ENCODE results near the gene PHF20. TPM values are rescaled to one million over a fixed set of nuclear protein-coding genes. Genes with fewer than 3 reads are reported as not detected.
A peak's percentile ranks its signal among the peaks of the same experiment; 100 is the strongest.

The PHF20 gene
- total and polyA plus RNA-seq, 2 of the 8 experiments (the other 6 are each of a cell fraction or from before 2014, with no cell fraction given), result 25.6 to 70.1 TPM

GRCh38 chr20:35771689-35772562 is at the start of gene PHF20 (continued):
- TF ChIP-seq TBP (IDR thresholded peaks at IDR 0.05; ENCODE audit: low read depth, low read length) (peak; percentile 61; the same call in 1 of the 2 replicates), SP4 (IDR thresholded peaks at IDR 0.05; ENCODE audit: low read length) (0 out of 2 replicates have a peak, but pooled peaks have one; percentile 74), ASH2L (IDR thresholded peaks at IDR 0.05; ENCODE audit: low read length) (no peak), KDM5A (IDR thresholded peaks at IDR 0.05; ENCODE audit: low read length) (no peak), SRF (IDR thresholded peaks at IDR 0.05; ENCODE audit: low read depth, low read length) (no peak), NANOG (IDR thresholded peaks at IDR 0.05; ENCODE audit: insufficient read depth, low read depth, low read length, poor library complexity, severe bottlenecking) (no peak), RBBP5 (IDR thresholded peaks at IDR 0.05; ENCODE audit: borderline replicate concordance, low read depth, low read length) (no peak), CBX8 (IDR thresholded peaks at IDR 0.05; ENCODE audit: borderline replicate concordance, low read depth, low read length) (no peak), USF2 (IDR thresholded peaks at IDR 0.05; ENCODE audit: low read length) (peak; percentile 90), SP1 (IDR thresholded peaks at IDR 0.05; ENCODE audit: low read depth, low read length) (peak; percentile 92), PHF8 (conservative IDR thresholded peaks at IDR 0.05; ENCODE audit: low read depth, low read length) (peak; percentile 71; the same call in 1 of the 2 replicates), E2F6 (IDR thresholded peaks at IDR 0.05) (peak; percentile 100), GABPA (IDR thresholded peaks at IDR 0.05; ENCODE audit: borderline replicate concordance, insufficient read depth, low read length) (no peak), SP2 (IDR thresholded peaks at IDR 0.05; ENCODE audit: low read length) (peak; percentile 72), YY1 (IDR thresholded peaks at IDR 0.05; ENCODE audit: low read depth, low read length) (no peak), ATF3 (IDR thresholded peaks at IDR 0.05; ENCODE audit: insufficient read depth, low read depth, low read length) (0 out of 2 replicates have a peak, but pooled peaks have one; percentile 36), JUN (IDR thresholded peaks at IDR 0.05; ENCODE audit: low read depth, low read length) (no peak), FOSL1 (IDR thresholded peaks at IDR 0.05; ENCODE audit: insufficient read depth, low read depth, low read length) (no peak), CEBPB (IDR thresholded peaks at IDR 0.05; ENCODE audit: low read depth, low read length) (no peak), HDAC6 (IDR thresholded peaks at IDR 0.05; ENCODE audit: low read depth, low read length) (no peak), MAFK (IDR thresholded peaks at IDR 0.05; ENCODE audit: low read depth, low read length) (no peak), GTF2F1 (IDR thresholded peaks at IDR 0.05; ENCODE audit: borderline replicate concordance, low read depth, low read length) (no peak)
